Esophagus muscularis mucosa (tissue), 4 donors: ENCODE results near the gene RASD2.

Source experiments
- EP300 ChIP-seq: sonication (generic); formaldehyde crosslinking; IDR thresholded peaks from one replicate; pipeline ENCODE4 v1.6.1; 2017; ENCODE audit warnings: antibody characterized with exemption
- POLR2A ChIP-seq: fragments of 450-650 bp; IDR thresholded peaks from one replicate; pipeline ENCODE4 v1.6.1; 2017; ENCODE audit warnings: antibody characterized with exemption, moderate library complexity, mild to moderate bottlenecking, low read depth
- TF ChIP-seq, protein P1 (sequence below), 3 experiments: fragments of 200-600 bp in 2 of 3; fragments of 450-650 bp in 1 of 3; sonication (generic) in 2 of 3; IDR thresholded peaks; one replicate each; pipeline ENCODE4 v1.5.1; 2017 to 2019; ENCODE audit warnings: antibody characterized with exemption in 3 of 3, mild to moderate bottlenecking in 2 of 3, moderate library complexity in 1 of 3

DNA sequence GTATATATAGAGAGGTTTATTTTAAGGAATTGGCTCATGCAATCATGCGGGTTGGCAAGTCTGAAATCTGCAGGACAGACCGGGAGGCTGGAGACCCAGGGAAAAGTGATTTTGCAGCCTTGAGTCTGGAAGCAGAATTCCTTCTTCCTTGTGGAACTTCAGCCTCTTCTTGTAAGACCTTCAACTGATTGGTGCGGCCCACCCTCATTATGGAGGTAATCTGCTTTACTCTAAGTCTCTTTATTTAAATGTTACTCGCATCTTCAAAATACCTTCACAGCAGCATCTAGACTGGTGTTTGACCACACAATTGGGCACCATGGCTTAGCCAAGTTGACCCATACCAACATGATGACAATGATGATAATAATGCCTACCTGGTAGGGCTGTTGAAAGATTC is 58.7 kb downstream of the RASD2 start:
- TF ChIP-seq POLR2A (no peak), EP300 (no peak)
- TF ChIP-seq, protein P1, sequence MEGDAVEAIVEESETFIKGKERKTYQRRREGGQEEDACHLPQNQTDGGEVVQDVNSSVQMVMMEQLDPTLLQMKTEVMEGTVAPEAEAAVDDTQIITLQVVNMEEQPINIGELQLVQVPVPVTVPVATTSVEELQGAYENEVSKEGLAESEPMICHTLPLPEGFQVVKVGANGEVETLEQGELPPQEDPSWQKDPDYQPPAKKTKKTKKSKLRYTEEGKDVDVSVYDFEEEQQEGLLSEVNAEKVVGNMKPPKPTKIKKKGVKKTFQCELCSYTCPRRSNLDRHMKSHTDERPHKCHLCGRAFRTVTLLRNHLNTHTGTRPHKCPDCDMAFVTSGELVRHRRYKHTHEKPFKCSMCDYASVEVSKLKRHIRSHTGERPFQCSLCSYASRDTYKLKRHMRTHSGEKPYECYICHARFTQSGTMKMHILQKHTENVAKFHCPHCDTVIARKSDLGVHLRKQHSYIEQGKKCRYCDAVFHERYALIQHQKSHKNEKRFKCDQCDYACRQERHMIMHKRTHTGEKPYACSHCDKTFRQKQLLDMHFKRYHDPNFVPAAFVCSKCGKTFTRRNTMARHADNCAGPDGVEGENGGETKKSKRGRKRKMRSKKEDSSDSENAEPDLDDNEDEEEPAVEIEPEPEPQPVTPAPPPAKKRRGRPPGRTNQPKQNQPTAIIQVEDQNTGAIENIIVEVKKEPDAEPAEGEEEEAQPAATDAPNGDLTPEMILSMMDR (IDR thresholded peaks at IDR 0.05) = no peak
